ENCODE results near the gene CLIC1.

The CLIC1 gene

GRCh38 chr6:31737991-31738979 is 2.0 kb upstream of the CLIC1 start:
- DNase-seq (ENCODE audit: low read depth in 3 of 3): peak; percentile 20 to 49 (median 43)

DNA sequence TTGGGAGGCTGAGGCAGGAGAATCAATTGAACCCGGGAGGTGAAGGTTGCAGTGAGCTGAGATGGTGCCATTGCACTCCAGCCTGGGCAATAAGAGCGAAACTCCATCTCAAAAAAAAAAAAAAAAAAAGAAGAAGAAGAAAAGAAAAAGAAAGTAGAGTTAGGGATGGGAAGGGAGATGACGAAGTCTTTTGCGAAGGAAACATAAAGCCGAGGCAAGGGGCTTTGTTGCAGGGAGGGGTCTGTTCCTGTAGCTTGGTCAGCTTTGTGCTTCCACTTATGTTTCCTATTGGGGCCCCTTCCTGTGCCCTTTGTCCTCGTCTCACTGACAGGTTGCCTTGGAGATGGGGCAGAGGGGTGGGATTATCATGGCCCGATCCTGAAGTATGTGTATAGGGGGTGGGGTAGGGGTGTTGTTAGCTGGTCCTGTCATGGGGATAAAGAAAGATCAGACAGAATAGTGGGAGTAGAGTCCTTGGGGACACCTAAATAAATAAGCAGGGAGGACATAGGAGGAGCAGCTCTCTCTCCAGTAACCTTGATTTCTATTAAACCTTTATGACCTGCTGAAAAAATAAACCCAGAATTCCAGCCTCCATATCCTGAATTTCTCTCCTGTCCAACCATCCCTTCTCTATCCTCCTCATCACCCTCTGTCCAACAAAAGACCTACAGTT is 1.1 kb upstream of the CLIC1 start:
- no peak for DNase-seq (ENCODE audit: low read depth in 3 of 3)

DNA sequence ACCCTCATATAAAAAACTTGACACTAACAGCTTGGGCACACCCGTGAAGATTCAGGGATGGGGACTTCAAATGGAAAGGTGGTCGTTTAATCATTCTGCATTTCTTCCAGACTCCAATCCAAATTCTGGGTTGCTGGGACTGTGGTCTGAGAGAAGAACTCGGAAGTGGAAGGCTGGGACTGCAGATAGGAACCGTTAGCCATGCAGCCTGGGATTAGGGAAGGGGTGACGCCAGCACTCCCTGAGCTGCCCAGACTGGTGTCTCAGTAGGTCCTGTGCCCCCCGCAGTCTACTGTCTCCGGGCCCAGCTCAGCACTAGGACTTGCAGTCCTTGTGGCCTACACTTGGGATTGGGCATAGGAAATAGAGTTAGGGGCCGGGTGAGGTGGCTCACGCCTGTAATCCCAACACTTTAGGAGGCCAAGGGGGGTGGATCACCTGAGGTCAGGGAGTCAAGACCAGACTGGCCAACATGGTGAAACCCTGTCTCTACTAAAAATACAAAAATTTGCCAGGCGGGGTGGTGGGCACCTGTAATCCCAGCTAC is 511 bp upstream of the CLIC1 start:
- no peak for DNase-seq (ENCODE audit: low read depth in 3 of 3)

DNA sequence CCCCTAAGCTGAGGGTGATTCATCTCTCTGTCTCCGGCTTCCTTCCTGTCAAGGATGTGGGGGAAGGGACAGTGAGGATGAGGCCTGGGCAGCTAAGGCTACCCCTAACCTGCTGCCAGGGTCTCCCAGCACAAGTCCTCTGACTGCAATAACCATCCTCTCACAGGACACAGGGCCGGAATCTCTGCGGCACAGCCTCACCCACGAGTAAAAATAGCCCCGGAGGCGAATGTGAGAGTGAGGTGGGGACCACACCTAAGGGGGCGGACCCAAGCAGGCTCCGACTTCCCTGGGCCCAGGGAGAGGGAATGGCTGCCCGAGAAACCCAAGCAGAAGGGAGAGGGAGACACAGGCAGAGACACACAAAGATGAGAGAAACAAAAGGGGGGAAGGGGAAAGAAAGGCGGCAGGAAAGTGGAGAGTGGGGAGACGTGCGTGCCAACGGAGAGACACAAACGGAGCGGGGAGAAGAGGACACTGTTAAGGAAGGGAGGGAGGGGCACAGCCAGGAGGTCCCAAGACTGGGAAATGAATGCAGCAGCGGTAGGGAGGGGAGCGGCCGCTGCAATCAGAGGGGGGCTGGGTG is 1.4 kb downstream of the CLIC1 start:
- DNase-seq (ENCODE audit: low read depth in 3 of 3): peak in 1 of 3 experiments; percentile 33

DNA sequence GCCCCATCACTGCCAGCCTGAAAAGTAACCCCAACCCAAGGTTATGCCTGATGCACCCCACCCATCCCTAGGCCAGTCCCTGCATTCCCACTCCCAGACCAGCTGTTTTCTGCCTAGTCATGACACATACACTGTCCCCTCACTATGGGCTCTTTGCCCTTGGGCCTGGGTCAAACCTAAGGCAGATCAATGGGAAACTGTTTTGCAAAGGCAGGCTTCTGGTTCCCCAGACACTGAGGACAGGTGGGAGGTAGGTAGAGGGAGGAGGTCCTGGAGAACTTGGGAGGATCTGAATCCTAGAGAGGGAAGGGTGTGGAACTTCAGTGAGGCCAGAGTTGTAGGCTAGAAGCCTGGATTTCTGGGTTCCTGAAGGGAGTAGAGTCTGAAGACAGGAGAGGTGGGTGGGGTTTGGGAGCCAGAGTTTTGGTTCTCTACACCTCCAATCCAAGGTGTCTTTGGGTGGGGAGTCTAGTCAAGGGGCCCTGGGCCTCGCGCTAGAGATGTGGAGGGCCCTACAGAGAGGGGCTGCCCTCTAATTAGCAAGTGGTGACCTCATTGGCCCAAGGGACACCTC is 2.0 kb downstream of the CLIC1 start:
- no peak for DNase-seq (ENCODE audit: low read depth in 3 of 3)

DNA sequence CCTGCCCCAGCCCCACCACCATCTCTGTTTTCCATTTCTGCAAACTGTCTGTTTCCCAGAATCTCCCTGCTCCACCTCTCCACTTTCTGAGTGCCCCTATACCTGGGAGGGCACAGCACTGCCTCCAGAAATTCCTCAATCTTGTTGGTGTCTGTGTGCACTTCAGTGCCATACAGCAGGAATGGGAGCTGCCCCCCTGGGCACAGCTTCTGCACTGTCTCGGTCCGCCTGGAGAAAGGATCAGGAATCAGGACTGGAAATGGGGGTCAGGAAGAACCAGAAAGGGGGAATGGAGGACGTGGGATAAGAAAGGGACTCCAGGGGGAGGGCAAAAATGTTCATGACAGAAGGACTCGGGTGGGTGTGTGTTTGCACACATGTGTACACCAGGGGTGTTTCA is 2.6 kb downstream of the CLIC1 start:
- DNase-seq (ENCODE audit: low read depth in 3 of 3): no peak

DNA sequence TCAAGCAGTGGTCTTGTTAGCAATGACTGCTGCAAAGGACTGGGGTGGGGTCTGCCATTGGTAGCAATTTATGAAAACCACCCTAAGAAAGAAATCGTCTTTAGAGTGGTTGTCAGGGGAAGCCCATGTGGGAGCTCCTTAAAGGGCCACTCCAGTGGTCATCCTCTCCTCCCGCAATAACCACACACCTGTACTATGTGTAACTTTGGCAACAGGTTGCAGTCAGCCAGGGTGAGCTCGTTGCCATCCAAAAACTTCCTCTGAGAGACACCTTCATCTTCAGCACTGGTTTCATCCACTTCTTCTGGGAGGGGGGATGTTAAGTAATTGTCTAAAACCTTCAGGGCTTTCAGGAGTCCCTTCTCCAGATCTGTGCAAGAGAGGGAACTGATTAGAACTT is 4.3 kb downstream of the CLIC1 start:
- DNase-seq (ENCODE audit: low read depth in 3 of 3): no peak

DNA sequence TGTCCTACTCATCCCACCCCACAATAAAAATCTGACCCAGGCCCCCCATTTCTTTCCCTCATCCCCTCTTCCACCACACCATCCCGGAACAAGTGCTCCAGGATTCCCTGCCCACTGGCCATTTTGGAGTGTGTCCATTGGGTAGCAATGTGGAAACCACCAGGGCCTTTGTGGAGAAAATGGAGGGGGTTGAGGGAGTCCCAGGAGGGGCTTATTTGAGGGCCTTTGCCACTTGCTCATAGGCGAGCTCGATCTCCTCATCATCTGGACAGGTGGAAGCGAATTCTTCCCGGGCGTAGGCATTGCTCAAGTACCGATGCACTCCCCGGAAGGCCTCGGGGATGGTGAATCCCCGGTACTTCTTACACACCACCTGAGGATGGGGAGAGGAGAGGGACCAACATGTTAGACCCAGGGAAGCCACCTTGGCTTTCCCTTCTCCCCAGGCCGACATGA is 5.7 kb downstream of the CLIC1 start:
- no peak for DNase-seq (ENCODE audit: low read depth in 3 of 3)

DNA sequence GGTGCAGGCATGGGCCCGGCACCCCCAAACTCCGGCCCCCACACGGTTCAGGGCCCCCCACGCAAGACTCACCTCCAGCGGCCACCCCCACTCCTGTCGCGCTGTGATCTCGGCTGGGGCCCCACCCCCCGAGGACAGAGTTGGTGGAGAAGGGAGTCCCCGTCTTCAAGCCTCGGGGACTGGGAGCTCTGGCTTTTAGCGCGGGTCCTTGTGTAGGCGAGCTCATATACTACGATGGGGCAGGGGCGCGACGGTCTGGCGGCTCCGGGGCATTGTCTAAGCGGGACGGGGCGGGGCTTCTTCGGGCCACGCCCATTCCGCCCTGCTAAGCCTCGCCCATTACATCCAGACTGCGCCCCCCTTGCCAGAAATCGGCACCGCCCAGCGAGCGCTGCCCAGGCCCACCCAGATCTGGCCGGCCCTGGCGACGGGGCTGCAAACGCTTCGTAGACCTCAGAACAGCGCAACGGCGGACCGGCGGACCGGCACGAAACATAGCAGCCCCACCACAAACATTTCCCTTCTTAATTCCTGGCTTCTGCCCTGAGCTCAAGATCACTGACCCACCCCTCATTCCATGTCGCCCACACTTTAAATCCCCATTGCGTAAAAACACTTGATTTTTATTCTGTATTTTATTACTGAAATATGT is 6.2 kb downstream of the CLIC1 start:
- DNase-seq (ENCODE audit: low read depth in 3 of 3): peak in 2 of 3 experiments; percentile 45 to 62

DNA sequence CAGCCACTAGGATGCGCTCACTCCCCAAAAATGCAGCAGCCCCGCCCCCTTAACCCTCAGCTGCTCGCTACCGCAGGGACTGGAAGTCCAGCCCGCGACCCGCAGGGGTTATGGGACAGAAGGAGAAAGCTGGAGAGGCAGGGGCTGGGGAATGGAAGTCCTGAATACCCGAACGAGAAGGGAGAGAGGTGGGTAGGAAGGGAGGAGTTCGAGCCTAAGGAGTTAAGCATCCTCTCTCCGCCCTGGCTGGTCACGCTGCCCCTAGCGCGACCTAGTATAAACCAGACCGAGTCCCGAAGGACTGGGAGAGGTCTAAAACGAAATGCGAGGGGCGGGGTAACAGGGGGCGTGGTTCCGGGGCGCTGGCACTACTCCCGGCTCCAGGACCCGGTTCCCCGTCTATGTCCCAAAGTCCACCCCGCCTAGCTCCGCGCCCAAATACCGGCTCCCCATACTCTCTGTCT is 6.8 kb downstream of the CLIC1 start:
- DNase-seq (ENCODE audit: low read depth in 3 of 3): peak; percentile 63 to 68 (median 66)

DNA sequence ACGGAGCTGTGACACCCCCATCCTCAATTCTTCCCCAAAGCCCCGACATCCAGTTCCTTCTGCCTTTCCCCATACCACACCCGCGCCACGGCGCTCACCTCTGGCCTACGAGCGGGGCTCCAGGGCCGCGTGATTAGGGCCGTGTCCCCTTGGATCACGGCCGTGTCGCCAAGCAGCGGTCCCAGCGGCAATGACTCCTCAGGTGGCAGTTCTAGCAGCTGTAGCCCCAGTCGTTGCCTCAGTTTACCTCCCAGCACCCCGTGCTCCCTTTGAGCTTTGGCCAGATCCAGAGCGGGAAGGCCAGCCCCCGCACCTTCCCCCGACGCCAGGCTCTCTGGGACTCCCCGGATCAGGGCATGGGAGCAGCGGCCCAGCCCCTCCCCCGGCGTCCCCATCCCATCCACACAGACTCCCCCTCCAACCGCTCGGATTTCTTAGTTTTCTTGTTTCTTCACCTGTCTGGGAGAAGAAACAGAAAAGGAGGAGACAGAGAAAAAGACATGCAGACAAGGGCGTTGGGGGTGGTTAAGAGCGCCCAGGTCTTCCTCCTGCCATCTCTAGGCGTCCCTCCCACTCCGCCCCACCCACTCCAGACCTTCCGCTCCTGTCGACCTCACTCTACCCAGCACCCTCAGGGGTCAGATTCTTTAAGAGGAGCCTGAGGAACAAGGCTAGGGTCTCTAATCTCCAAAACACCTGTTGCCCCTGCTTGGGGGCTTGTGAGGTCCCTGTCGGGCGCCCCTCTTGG is 7.4 kb downstream of the CLIC1 start, which contains the start of gene DDAH2:
Gene DDAH2 (minus strand): TSS at position 533 of the 748 bp plus-strand sequence. CDS start 138 bp downstream, at position 395.
- DNase-seq (ENCODE audit: low read depth in 3 of 3): no peak

- no peak for DNase-seq (ENCODE audit: low read depth in 3 of 3)
Observed at GRCh38 chr6:31727717-31728671, 8.3 kb downstream of the CLIC1 start.

- no peak for DNase-seq (ENCODE audit: low read depth in 3 of 3)
Observed at GRCh38 chr6:31727034-31727716, 9.2 kb downstream of the CLIC1 start.

- DNase-seq (ENCODE audit: low read depth in 3 of 3): no peak
Observed at GRCh38 chr6:31725502-31726350, 10.6 kb downstream of the CLIC1 start.

- no peak for DNase-seq (ENCODE audit: low read depth in 3 of 3)
Observed at GRCh38 chr6:31723980-31724691, 12.2 kb downstream of the CLIC1 start.

DNA sequence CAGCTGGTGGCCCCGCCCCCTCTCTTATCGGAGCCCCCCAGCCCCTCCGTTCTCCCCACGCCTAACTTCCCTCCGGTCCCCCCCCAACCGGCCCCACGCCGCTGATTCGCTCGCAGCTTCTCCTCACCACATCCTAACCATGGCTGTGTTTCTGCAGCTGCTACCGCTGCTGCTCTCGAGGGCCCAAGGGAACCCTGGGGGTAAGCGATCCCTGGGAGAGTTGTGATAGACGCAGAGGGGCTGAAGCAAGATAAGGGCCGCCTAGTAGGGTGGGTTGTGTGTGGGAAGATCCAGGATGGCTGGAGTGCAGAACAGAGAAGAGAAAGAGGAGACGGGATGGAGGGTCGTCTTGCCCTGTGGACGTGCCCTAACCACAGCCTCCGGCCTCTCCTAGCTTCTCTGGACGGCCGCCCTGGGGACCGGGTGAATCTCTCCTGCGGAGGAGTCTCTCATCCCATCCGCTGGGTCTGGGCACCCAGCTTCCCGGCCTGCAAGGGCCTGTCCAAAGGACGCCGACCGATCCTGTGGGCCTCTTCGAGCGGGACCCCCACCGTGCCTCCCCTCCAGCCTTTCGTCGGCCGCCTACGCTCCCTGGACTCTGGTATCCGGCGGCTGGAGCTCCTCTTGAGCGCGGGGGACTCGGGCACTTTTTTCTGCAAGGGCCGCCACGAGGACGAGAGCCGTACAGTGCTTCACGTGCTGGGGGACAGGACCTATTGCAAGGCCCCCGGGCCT is 12.9 kb downstream of the CLIC1 start, which contains the start of gene MPIG6B:
Gene MPIG6B (plus strand): TSS at position 129 of the 735 bp plus-strand sequence. CDS start 11 bp downstream, at position 140.
- no peak for DNase-seq (ENCODE audit: low read depth in 3 of 3)

All from stimulated activated CD4-positive, alpha-beta T cell treated with anti-CD3 and anti-CD28 coated beads, TNF-alpha, amount 100 ng/mL, for 4 hours (primary cell).